ENCODE measurements around the gene CBX8.

CBX8 gene

GRCh38 chr17:79748295-79749099, 48.4 kb downstream of the CBX8 start:
- no peak for DNase-seq

GRCh38 chr17:79747508-79748294, 49.2 kb downstream of the CBX8 start:
- no peak for DNase-seq

GRCh38 chr17:79746889-79747507, 49.9 kb downstream of the CBX8 start:
- DNase-seq: no peak

- DNase-seq: no peak
Measured at GRCh38 chr17:79745641-79746105, 51.2 kb downstream of the CBX8 start.

- DNase-seq: no peak
Measured at GRCh38 chr17:79743614-79744013, 53.3 kb downstream of the CBX8 start.

- DNase-seq: no peak
Measured at GRCh38 chr17:79742951-79743476, 53.9 kb downstream of the CBX8 start.

- DNase-seq: no peak
Measured at GRCh38 chr17:79742589-79742918, 54.3 kb downstream of the CBX8 start.

Measured in T-helper 9 cell (primary cell).